Measurements from ENCODE around the gene TUBGCP5.

The TUBGCP5 gene

GRCh38 chr15:23039917-23040281 lies 530 bp upstream of the TUBGCP5 start:
- Histone ChIP-seq H3K4me3 (ENCODE audit: insufficient read length, low read depth) (peak overlapping the region; percentile 84), H3K9ac (ENCODE audit: insufficient read length, low read depth) (peak overlapping the region; percentile 98), H3K27me3 (ENCODE audit: insufficient read depth, insufficient read length) (no peaks in the 10 kb centered on the region), H3K4me1 (ENCODE audit: insufficient read depth, insufficient read length) (no peaks in the 10 kb centered on the region), H3K36me3 (ENCODE audit: insufficient read depth, insufficient read length, low read length) (peaks cover 22% of the 10 kb centered on the region), H3K9me3 (ENCODE audit: insufficient read depth, low read length) (no peaks in the 10 kb centered on the region)
- TF ChIP-seq ZNF274 (IDR thresholded peaks at IDR 0.05; ENCODE audit: low read depth, low read length) (no peak), SUZ12 (IDR thresholded peaks at IDR 0.05; ENCODE audit: extremely low read depth, insufficient read depth, insufficient read length) (no peak), YY1 (IDR thresholded peaks at IDR 0.05; ENCODE audit: insufficient read depth, insufficient read length) (no peak)
- no peak for DNase-seq (ENCODE audit: low read depth, low spot score)

DNA sequence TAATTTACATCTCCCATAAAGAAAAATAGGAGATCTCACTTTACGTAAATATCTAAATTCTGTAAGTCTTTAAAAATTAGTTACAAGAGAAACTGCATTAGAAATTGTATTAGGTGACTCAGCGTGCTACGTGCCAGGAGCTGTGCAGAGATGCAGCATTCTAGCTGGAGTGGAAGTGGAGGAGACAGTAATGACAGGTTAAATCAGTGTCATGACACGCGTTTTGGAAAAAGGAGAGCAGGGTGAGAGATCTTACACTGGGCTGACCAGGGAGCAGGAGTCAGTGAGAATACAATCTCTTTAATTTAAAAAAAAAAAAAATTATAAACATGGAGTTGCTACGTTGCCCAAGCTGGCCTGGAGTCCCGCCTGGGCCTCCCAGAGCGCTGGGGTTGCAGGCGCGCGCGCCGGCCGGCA lies 635 bp downstream of the TUBGCP5 start:
- H3K4me1 ChIP-seq (ENCODE audit: insufficient read depth, insufficient read length): no peaks in the 10 kb centered on the region
- H3K27me3 ChIP-seq (ENCODE audit: insufficient read depth, insufficient read length): no peaks in the 10 kb centered on the region
- H3K9ac ChIP-seq (ENCODE audit: insufficient read length, low read depth): peak overlapping the region; percentile 98
- peak overlapping the region; percentile 84 for H3K4me3 ChIP-seq (ENCODE audit: insufficient read length, low read depth)
- no peaks in the 10 kb centered on the region for H3K9me3 ChIP-seq (ENCODE audit: insufficient read depth, low read length)
- TF ChIP-seq ZNF274 (IDR thresholded peaks at IDR 0.05; ENCODE audit: low read depth, low read length) (no peak), SUZ12 (IDR thresholded peaks at IDR 0.05; ENCODE audit: extremely low read depth, insufficient read depth, insufficient read length) (no peak), YY1 (IDR thresholded peaks at IDR 0.05; ENCODE audit: insufficient read depth, insufficient read length) (no peak)
- peaks cover 33% of the 10 kb centered on the region for H3K36me3 ChIP-seq (ENCODE audit: insufficient read depth, insufficient read length, low read length)
- DNase-seq (ENCODE audit: low read depth, low spot score): no peak

DNA sequence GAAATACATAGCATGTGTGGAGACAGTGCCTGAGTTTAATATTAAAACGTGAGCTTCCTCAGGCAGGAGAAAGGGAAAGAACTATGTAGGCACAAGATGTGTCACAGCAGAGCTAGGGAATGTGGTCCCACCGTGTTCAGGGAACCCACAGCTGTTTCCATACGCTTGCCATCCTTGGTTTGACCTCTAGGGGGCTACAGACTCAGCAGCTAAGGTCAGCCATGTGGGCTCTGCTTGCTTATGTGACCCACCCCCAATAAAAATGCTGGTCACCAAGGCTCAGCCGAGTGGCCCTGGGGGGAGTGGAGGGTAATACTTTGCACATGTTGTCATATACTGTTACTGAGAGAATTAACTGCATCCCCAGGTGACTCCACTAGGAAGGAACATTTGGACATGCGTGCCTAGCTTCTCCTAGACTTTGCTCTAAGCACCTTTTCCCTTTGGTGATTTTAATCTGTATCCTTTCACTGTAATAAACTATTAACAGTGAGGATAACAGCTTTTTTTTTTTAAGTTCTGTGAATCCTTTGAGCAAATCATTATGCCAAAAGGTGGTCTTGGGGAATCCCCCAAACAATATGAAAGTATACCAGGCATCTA lies 3.3 kb downstream of the TUBGCP5 start:
- Histone ChIP-seq H3K27me3 (ENCODE audit: insufficient read depth, insufficient read length) (no peaks in the 10 kb centered on the region), H3K9me3 (ENCODE audit: insufficient read depth, low read length) (no peaks in the 10 kb centered on the region), H3K36me3 (ENCODE audit: insufficient read depth, insufficient read length, low read length) (peaks cover 54% of the 10 kb centered on the region), H3K4me1 (ENCODE audit: insufficient read depth, insufficient read length) (no peaks in the 10 kb centered on the region), H3K9ac (ENCODE audit: insufficient read length, low read depth) (no peak overlapping the region), H3K4me3 (ENCODE audit: insufficient read length, low read depth) (no peak overlapping the region)
- no peak for TF ChIP-seq ZNF274 (IDR thresholded peaks at IDR 0.05; ENCODE audit: low read depth, low read length)
- TF ChIP-seq YY1 (IDR thresholded peaks at IDR 0.05; ENCODE audit: insufficient read depth, insufficient read length): no peak
- TF ChIP-seq SUZ12 (IDR thresholded peaks at IDR 0.05; ENCODE audit: extremely low read depth, insufficient read depth, insufficient read length): no peak
- DNase-seq (ENCODE audit: low read depth, low spot score): peak; percentile 30

DNA sequence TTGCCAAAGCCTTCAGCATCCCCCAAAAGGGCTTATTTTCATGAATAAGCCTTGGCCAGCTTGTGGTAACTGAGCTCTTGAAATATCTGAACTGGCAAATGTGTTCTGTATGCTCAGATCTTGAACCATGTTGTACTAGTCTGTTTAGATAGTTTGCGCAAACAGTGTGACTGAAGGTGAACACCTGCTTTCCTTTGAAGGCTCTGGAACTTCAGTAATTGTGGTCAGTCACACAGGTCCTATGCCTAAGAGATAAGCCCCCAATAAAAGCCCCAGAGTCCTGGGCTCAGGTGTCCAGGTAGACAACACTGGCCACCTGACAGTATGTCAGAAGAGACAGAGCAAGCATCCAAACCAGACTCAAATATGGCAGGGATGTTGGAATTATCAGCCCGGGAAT lies 5.4 kb downstream of the TUBGCP5 start:
- Histone ChIP-seq H3K9ac (ENCODE audit: insufficient read length, low read depth) (no peak overlapping the region), H3K27me3 (ENCODE audit: insufficient read depth, insufficient read length) (no peaks in the 10 kb centered on the region), H3K4me3 (ENCODE audit: insufficient read length, low read depth) (no peak overlapping the region), H3K4me1 (ENCODE audit: insufficient read depth, insufficient read length) (no peaks in the 10 kb centered on the region), H3K36me3 (ENCODE audit: insufficient read depth, insufficient read length, low read length) (peaks cover 72% of the 10 kb centered on the region), H3K9me3 (ENCODE audit: insufficient read depth, low read length) (no peaks in the 10 kb centered on the region)
- no peak for DNase-seq (ENCODE audit: low read depth, low spot score)
- TF ChIP-seq ZNF274 (IDR thresholded peaks at IDR 0.05; ENCODE audit: low read depth, low read length) (no peak), YY1 (IDR thresholded peaks at IDR 0.05; ENCODE audit: insufficient read depth, insufficient read length) (no peak), SUZ12 (IDR thresholded peaks at IDR 0.05; ENCODE audit: extremely low read depth, insufficient read depth, insufficient read length) (no peak)

GRCh38 chr15:23026218-23026617 lies 13.2 kb downstream of the TUBGCP5 start:
- no peak for TF ChIP-seq ZNF274 (IDR thresholded peaks at IDR 0.05; ENCODE audit: low read depth, low read length)
- no peak for TF ChIP-seq YY1 (IDR thresholded peaks at IDR 0.05; ENCODE audit: insufficient read depth, insufficient read length)
- no peak for TF ChIP-seq SUZ12 (IDR thresholded peaks at IDR 0.05; ENCODE audit: extremely low read depth, insufficient read depth, insufficient read length)
- peaks cover 75% of the 10 kb centered on the region for H3K36me3 ChIP-seq (ENCODE audit: insufficient read depth, insufficient read length, low read length)
- no peak overlapping the region for H3K4me3 ChIP-seq (ENCODE audit: insufficient read length, low read depth)
- H3K4me1 ChIP-seq (ENCODE audit: insufficient read depth, insufficient read length): no peaks in the 10 kb centered on the region
- no peaks in the 10 kb centered on the region for H3K27me3 ChIP-seq (ENCODE audit: insufficient read depth, insufficient read length)
- DNase-seq (ENCODE audit: low read depth, low spot score): no peak
- H3K9me3 ChIP-seq (ENCODE audit: insufficient read depth, low read length): no peaks in the 10 kb centered on the region
- H3K9ac ChIP-seq (ENCODE audit: insufficient read length, low read depth): no peak overlapping the region

DNA sequence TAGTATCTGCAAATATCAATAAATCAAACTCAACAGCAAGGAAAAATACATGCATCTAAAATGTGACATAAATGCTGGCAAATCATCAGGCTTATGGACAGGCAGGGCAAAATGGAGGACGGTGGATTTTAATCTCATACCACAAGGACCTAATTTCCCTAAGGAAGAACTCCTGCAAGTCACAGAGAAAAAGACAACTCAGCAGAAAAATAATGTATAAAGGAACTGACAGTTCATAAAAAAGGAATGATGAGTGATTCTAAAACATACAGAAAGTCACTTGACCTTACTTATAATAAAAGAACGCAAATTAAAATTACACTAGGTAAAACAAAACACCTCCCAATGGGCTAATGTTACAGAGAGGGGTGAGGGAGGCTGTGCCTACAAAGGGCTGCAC lies 17.2 kb downstream of the TUBGCP5 start:
- no peaks in the 10 kb centered on the region for H3K9me3 ChIP-seq (ENCODE audit: insufficient read depth, low read length)
- H3K9ac ChIP-seq (ENCODE audit: insufficient read length, low read depth): no peak overlapping the region
- H3K4me3 ChIP-seq (ENCODE audit: insufficient read length, low read depth): no peak overlapping the region
- no peaks in the 10 kb centered on the region for H3K27me3 ChIP-seq (ENCODE audit: insufficient read depth, insufficient read length)
- DNase-seq (ENCODE audit: low read depth, low spot score): no peak
- H3K36me3 ChIP-seq (ENCODE audit: insufficient read depth, insufficient read length, low read length): peaks cover 80% of the 10 kb centered on the region
- TF ChIP-seq ZNF274 (IDR thresholded peaks at IDR 0.05; ENCODE audit: low read depth, low read length) (no peak), YY1 (IDR thresholded peaks at IDR 0.05; ENCODE audit: insufficient read depth, insufficient read length) (no peak), SUZ12 (IDR thresholded peaks at IDR 0.05; ENCODE audit: extremely low read depth, insufficient read depth, insufficient read length) (no peak)
- no peaks in the 10 kb centered on the region for H3K4me1 ChIP-seq (ENCODE audit: insufficient read depth, insufficient read length)

- no peak overlapping the region for H3K9ac ChIP-seq (ENCODE audit: insufficient read length, low read depth)
- H3K4me3 ChIP-seq (ENCODE audit: insufficient read length, low read depth): no peak overlapping the region
- no peak for TF ChIP-seq SUZ12 (IDR thresholded peaks at IDR 0.05; ENCODE audit: extremely low read depth, insufficient read depth, insufficient read length)
- no peak for TF ChIP-seq ZNF274 (IDR thresholded peaks at IDR 0.05; ENCODE audit: low read depth, low read length)
- no peak for TF ChIP-seq YY1 (IDR thresholded peaks at IDR 0.05; ENCODE audit: insufficient read depth, insufficient read length)
- peaks cover 71% of the 10 kb centered on the region for H3K36me3 ChIP-seq (ENCODE audit: insufficient read depth, insufficient read length, low read length)
- no peaks in the 10 kb centered on the region for H3K27me3 ChIP-seq (ENCODE audit: insufficient read depth, insufficient read length)
- H3K9me3 ChIP-seq (ENCODE audit: insufficient read depth, low read length): no peaks in the 10 kb centered on the region
- no peak for DNase-seq (ENCODE audit: low read depth, low spot score)
- H3K4me1 ChIP-seq (ENCODE audit: insufficient read depth, insufficient read length): peaks cover 5% of the 10 kb centered on the region
Observed at GRCh38 chr15:23014394-23015000, 24.9 kb downstream of the TUBGCP5 start.

Data from NT2/D1 (cell line).